ENCODE results near the gene FBXO42.

Gene FBXO42

DNA sequence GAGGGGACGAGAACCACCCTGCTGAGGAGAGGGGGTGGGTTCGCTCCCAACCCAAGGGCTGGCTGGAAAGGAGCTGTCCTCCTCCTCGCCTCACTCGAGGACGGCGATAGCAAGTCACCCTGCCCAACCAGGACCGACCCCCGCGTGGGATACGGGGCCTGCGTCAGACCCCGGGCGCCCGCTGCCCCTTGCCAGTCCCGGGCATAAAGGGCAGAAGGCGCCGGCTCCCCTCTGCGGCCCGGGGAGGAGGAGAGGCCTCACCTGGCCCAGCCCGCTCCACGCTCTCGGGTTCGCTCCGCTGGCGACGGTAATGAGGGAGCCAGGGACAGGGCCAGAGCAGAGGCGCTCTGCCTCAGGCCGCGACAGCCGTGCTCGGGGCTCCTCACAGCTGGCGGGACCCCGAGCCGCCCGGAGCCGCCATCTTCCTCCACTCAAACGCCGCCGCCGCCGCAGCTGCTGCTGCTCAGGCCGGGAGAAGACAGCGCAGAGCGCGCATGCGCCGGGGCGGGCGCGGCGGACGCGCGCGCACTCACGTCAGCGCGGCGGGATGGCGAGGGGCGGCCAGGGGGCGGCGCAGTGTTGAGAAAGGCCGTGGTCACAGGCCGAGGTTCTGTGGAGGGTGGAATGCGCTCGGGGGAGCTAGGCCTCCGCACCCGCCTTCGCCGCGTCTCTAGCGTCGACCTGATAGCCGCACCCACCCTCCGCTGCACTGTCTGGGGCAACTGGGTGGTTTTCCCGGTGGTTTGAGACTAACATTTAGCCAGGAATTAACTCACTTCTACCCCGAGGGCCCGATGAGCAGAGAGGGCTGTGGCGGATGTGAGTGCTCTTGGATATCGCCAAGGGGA lies at the start of gene FBXO42:
FBXO42 (minus strand) TSS at position 487 of the 848 bp plus-strand sequence. CDS start 37,062 bp downstream, outside the sequence.
- peak; percentile 73 for DNase-seq

DNA sequence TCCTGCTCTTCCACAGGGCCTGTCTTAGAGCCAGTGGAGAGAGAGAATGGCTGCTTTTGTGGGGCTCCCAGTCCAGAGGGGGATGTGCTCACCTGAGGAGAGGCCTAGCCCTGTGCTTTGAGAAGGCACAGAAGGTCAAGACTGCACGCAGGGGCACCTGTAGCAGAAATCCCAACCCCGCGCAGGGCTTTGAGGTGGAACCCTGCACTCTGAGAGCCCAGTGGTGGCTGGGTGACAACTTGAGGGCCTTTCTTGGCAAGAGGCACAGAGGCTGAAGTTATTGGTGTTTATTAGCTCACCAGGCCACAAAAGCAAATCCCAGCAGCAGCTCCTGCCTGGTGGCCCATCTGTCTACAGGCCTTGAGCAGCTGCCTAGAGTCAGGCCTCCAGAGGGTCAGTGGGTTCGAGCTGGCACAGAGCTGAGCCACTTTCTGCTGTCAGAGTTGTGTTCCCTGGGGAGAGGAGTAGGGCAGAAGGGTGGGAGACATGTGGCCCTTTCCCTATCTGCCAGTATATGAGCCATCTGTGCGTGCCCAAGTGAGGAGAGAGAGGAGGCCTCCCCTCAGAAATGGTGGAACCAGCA lies 46.2 kb upstream of the FBXO42 start:
- DNase-seq, result no peak

DNA sequence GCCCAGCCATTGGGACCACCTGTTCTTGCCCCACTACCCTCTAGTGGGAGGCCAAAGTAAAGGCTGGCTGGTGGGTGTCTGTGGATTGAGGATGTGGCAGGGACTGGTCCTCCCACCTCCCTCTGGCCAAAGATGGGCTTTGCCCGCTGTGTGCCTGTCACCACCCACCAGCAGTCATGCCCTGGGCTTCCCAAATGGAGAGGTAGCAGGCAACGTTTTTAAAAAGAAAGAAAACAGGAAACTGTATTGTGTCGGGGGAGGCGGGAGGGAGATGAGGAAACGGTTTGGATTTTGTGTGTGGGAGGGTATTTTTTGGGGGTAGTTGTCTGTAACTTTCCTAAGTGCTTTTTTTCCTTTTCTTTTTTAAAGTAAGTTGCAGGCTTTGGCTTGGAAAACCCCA lies 44.8 kb upstream of the FBXO42 start:
- no peak for DNase-seq

DNA sequence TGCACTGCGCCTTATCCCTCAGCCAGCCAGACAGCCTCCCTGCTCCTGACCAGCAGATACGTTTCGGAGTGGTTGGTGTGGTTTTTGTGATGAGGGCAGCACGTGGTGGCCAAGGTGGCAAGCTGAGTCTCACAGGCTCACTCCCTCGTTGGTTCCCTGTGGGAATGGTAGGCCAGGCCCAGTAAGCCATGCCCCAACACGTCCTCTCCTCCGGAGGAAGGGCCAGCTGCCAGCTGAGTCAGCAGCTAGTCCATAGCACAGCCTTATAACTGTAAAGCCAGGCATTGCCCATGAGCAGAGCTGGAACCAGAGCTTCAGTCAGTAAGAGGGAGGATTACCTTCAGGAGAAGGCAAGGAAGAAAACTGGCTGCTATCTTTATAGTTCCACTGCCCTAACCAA lies 44.3 kb upstream of the FBXO42 start:
- no peak for DNase-seq

DNA sequence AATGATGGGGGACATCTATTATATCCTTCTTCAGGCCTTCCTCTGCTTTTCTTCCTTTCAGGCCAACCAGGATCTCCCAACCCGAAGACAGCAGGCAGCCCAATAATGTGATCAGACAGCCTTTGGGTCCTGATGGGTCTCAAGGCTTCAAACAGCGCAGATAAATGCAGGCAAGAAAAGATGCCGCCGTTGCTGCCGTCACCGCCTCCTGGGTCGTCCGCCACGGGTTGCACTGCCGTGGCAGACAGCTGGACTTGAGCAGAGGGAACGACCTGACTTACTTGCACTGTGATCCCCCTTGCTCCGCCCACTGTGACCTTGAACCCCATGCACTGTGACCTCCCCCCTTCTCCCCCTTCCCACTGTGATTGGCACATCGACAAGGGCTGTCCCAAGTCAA lies 42.7 kb upstream of the FBXO42 start:
- DNase-seq, result no peak

DNA sequence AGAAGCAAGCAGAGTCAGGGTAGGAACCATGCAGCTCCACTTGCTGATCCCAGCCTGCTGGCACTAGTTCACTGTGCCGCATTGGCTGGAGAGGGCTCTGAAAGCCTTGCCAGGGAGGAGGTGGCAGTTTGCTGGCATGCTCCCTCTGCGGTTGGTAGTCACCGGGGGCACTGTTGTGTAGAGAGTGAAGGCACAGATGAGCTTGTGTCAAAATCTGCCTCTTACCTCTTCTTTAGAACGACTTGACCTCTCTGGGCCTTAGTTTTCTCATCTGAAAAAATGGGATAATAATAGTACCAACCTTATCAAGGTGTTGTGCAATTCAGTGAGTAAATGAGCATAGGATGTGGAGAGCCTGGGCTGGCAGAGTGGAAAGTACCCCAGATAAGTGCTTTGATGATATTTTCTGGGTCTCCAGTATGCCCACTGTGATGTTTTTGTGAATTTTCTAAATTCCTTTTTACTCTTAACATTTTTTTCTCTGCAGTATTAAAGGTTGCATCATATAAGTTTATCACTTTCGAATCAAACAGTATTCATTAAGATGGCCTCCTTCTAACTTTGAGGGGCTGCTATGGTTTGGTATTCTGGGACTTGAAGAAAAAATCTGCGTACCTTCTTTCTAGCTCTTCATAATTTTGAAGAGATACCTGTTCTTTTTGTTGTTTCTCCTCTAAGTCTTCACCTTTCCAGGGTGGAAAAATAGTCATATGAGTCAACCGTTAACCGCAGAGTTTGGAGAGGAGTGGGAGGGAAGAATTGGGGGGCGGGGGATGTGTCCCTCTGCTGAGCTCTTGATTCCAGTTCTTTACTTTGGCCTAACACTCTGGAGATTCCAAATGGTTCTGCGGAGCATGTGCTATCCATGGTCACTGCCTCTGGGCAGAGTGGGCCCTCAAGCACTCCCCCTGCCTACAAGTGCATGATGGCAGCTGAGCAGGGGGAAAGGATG lies 41.6 kb upstream of the FBXO42 start:
- no peak for DNase-seq

DNA sequence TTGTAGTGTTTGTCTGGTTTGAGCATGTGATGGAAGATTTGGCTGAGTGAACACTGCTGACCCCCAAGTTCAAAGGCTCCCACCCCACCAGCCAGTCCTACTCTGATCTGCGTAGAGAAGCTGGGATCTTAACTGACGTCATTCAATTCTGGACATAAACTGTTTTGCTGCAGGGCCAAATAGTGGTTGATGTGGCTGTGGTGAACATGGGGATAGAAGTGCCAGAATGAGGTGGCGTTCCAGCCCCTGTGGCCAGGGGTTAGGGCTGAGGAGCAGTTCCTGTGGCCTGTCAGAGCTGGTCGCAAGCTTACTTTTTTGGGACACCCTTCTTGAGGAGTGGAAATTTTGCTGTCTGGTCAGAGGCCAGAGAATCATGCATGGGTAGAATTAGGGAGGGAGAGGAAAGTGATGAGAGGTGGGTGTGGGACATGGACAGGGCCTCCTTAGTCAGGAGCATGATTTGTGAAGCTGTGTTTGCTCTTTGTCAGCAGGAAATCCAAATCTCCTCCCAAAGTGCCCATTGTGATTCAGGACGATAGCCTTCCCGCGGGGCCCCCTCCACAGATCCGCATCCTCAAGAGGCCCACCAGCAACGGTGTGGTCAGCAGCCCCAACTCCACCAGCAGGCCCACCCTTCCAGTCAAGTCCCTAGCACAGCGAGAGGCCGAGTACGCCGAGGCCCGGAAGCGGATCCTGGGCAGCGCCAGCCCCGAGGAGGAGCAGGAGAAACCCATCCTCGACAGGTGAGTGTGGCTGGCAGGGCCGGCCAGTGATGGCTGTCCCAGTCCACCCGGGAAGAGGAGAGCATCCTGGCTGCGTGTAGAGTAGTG lies 40.7 kb upstream of the FBXO42 start:
- no peak for DNase-seq

DNA sequence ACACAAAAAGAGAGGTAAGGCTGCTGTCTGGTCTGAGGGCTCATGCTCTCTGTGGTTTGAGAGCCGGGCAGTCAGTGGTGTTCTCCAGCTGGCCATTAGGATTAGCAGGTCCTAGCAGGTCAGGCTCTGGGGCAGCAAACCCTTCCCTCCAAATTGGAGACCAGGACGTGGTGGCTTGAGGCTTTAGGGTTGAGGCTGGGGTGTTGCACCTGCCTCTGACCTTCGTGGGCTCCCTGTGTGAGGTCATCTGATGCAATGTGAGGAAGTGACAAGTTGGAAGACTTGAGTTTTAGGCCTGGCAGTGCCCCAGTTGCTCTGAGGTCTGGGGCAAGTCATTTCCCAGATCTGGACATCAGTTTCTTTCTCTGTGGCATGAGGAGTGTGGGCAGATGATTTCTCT lies 39.1 kb upstream of the FBXO42 start:
- no peak for DNase-seq

DNA sequence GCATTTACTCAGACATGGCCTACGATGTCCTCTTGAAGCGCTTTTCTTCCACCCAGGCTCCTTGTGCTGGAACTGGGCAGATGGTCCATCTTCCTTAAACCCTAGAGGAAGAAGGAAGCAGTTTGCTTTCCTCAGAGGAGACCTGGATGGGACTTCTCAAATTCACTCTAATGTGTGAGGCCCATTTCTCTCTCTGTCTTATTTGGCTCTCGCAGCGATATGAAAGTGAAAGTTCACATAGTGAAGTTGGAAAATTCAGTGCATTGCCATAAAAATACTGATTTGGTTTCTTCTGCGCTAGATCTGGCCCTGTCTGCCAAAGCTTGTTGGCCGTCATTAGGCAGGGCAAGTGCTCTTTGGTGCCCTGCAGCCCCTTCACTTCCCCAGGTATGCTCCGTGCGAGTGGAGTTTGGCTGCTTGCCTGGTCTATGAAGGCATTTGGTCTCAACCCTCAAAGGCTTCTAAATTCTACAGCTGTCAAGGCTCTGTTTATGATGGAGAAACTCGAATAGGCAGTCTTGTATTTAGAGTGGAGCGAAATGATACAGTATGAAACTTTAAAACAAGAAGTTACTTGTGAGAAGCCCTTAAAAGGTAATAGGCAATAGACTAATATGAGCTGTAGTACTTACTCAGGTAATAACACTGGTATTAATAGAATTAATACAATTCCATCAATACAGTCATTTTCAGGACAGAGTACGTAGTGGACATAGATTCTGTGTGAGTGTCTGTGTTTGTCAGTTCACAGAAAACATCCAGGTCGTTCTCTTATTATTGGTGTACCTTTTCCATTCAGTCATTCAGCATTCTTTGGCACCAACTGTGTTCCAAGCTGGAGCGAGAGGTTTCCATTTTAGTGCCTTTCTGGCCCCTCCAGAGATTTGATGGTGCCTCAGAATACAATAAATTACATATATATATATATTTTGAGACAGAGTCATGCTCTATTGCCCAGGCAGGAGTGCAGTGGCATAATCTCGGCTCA lies 35.2 kb upstream of the FBXO42 start:
- no peak for DNase-seq

DNA sequence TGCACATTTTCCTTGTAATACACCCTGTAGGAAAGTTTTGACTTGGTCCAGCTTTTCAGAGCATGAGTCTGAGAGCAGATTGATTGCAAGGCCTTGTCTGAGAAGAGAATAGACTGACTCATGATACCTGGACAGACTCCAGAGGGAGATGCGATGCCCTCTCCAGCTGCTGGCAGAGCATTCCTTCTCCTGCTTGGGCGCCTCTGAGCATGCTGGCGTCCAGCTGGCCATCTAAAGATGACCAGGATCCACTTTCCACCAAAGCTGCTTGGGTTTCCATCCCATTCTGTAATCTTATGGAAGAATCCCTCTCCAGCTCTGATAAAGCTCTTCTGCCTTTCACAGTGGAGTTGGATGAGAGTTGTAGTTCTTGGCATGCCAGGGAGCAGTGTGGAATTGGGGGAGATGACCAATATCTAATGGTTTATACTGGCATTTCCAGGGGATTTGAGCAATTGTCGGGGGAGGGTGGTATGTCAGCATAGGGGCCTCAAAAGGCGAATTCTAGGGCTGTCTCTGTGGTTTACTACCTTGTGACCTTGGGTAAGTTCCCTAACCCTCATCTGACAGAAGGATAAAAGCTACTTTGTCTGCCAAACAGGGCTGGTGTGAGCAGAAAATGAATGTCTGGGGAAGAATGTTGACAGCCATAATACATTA lies 34.3 kb upstream of the FBXO42 start:
- DNase-seq, result no peak

DNA sequence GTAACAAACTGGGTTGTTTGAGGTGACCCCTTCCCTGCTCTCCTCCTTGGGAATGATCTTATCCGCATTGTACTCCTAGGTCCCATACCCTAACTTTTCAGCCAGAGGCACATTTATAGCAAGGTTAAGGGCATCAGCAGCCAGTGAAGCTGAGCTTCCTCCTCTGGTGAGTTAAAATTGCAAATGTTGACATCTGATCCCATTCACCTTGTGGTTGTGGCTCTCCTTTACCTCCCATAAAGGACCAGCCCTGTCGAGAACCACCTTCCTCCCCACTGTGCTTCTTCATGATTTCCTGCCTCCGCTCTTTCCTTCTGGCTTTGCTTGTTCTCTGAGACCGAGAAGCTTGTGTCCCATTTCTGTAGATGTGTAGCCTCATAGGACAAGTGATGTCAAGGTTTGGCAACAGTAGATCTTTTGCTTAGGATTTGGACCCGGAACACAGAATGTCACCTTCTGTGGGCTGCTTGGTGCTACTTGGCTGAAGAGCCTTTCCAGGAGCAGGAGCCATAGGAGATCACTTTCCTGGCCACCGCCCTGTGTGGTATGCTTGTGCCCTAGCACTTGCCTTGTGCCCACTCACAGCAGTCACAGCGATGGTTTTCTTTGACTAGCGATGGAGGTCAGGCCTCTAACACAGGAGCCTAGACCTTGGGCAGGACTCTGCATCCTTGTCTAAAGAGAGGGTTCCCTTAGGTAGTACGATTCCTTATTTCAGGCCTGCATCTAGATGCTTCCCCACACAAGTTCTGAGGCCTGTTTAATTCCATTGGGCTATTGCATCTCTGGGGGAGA lies 33.6 kb upstream of the FBXO42 start:
- DNase-seq, result no peak

DNA sequence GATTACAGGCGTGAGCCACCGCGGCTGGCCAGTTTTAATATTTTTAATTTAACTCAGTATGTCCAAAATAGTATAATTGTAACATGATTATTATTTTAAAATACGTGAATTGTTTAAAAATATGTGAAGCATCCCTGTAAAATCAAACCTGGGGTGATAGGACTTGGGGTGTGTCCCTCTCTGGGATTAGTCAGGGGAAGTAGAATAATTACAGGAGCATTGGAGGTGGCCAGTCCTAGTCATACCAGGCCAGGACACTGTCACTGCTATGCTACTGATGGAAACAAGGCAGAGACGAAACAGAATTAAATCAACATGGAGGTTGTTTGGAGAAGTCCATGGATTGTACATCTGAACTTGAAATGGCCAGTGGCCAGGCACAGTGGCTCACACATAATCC lies 31.6 kb upstream of the FBXO42 start:
- DNase-seq, result no peak

DNA sequence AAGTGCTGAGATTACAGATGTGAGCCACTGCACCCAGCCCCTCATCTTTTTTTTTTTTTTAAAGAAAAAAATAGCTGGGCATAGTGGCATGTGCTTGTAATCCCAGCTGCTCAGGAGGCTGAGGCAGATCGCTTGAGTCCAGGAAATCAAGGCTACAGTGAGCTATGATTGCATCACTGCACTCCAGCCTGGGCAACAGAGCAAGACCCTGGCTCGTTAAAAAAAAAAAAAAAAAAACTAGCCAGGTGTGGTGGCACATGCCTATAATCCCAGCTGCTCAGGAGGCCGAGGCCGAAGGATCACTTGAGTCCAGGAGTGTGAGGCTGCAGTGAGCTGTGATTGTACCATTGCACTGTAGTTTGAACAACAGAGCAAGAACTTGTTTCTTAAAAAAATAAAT lies 28.6 kb upstream of the FBXO42 start:
- no peak for DNase-seq

DNA sequence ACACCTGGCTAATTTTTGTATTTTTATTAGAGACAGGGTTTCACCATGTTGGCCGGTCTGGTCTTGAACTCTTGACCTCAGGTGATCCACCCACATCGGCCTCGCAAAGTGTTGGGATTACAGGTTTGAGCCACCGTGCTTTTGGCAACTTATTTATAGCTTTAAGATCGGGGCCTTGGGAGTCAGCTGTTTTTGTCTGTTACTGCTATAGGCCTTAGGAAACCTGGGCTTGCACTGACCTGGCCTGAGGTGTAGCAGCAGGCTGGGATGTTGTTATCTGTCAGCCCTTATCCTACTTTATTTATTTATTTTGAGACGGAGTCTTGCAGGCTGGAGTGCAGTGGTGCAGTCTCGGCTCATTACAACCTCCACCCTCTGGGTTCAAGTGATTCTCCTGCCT lies 26.2 kb upstream of the FBXO42 start:
- DNase-seq, result no peak

DNA sequence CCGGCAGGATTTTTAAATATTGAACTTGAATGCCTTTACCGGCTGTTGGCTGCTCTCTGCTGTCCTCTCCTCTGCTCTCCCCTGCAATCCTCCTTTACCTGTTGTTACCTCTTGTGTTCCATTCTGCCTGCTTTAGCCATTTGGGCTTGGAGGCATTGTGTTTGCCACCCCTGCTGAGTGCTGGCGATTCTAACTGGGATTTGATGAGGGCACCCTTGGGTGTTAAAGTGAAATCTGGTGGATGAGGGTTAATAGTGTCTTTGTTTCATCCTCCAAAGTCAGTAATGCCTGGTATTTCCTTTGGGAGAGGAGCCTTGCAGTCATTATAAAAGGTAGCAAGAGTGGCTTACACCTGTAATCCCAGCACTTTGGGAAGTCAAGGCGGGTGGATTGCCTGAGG lies 24.7 kb upstream of the FBXO42 start:
- no peak for DNase-seq

DNA sequence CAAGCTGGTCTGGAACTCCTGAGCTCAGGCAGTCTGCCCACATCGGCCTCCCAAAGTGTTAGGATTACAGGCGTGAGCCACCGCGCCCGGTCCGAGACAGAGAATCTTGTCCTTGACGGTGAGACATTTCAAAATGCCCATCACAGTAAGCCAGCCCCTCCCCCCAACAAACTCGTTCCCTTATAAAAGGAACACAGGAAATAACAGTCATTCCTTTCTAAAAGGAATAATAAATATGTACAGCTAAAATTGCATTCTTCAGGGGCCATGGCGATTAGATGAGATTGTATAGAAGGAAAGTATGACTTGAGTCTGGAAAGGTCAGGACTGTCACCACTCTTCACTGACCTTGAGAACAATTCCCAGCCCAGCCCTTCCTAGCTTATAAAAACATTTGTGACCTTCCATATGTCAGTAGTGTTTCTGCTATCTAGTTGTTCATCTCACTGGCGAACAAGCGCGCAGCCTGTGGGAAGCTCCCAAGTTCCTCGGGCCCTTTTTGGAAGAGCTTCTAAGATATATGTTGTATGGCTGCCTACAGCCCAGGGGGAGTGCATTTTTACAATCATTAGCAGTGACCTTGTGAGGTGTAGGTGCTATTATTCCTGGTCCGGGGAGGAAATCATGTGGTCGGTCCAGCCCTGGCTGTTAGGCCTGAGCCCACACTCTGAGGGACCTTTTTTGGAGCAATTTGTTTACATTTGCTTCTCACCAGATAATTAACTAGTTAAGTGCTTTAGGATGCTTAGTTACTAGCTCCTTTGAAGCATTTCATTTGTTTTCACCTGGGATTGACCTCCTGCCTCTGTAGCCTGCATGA lies 23.5 kb upstream of the FBXO42 start:
- DNase-seq, result no peak

DNA sequence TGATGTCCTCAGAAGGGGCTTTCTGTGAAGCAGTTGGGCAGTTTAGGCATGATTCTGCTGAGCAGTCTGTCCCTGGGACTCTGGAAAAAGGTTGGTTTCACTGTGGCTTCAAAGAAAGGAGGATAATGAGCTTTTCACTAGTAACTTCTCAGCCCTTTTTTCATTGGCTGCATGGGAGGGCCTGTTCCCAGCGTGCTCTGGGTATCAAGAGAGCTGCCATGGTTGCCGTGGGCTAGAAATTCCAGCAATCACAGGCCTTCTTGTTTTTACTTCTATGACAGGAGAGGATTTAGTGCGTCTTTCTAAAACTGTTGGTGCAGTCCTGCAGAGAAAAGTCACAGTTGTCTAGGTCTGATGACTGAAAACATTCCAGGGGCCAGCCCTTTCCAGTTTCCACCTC lies 22.0 kb upstream of the FBXO42 start:
- no peak for DNase-seq

DNA sequence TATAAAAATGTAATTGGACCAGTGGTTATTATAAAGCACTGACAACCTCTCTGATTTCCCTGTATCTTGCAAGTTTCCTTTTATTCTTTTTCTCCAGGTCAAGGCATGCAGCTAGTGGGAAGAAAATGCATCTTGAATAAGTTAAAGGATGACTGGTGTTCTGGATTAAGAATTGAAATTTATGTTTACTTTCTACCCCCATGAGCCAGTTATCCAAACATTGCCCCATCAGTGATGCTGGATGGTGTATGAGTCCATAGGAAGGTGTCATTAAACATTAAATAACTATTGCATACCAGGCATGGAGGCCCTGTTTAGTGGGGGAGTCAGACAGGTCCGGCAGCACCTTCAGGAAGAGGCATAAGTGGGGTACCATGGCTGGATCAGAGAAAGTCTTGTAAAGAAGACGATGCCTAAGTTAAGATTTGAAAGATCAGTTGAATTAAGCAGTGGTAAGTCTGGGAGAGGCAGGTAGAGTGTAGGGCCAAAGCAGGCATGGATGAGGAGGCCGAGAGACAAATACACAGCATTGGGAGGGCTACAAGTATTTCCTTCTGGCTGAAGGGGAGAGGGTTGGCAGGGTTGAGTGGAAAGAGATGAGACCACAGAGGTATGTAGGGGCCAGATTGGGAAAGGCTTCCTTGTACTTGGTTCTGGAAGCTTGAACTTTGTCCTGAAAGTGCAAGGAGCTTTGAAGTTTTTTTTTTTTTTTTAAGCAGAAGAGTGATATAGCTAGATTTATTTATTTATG lies 20.4 kb upstream of the FBXO42 start:
- no peak for DNase-seq

Measured in NCI-H774 (cell line).